RWPE2 (cell line): ENCODE results near the gene CRTC1.
"Not testable (repeated sequence)": the region's sequence is repeated elsewhere in the genome, so short reads cannot be mapped to it uniquely, and the experiment has no call there.

Source experiments
- ATAC-seq: fragments of 200-7000 bp; cut with Tn5 transposase; 3 replicates; pipeline ENCODE4 v1.9.1; 2021; ENCODE audit warnings: low read depth
- DNase-seq: peaks from one replicate; pipeline ENCODE4 v3.0.0-alpha.2; 2020; ENCODE audit warnings: low spot score
- H3K27ac ChIP-seq: fragments of 450-650 bp; 2 replicates; pipeline ENCODE4 v1.5.1; 2017; ENCODE audit warnings: mild to moderate bottlenecking; ENCODE audit not compliant: poor library complexity, severe bottlenecking
- H3K27me3 ChIP-seq: fragments of 250-450 bp; sonication (Bioruptor Pico); 2 replicates; pipeline ENCODE4 v1.5.1; 2021; ENCODE audit warnings: mild to moderate bottlenecking, moderate library complexity; ENCODE audit not compliant: insufficient read depth, poor library complexity, severe bottlenecking
- H3K36me3 ChIP-seq: fragments of 250-450 bp; sonication (Bioruptor Pico); 2 replicates; pipeline ENCODE4 v1.5.1; 2020; ENCODE audit warnings: low read depth, mild to moderate bottlenecking, moderate library complexity
- H3K4me1 ChIP-seq: fragments of 250-450 bp; sonication (Bioruptor Pico); 2 replicates; pipeline ENCODE4 v1.5.1; 2021; ENCODE audit warnings: mild to moderate bottlenecking, moderate library complexity; ENCODE audit not compliant: insufficient read depth, poor library complexity, severe bottlenecking
- H3K4me3 ChIP-seq: fragments of 250-450 bp; sonication (Bioruptor Pico); 2 replicates; pipeline ENCODE4 v1.5.1; 2021; ENCODE audit warnings: mild to moderate bottlenecking, moderate library complexity; ENCODE audit not compliant: severe bottlenecking
- H3K9me3 ChIP-seq: fragments of 250-450 bp; sonication (Bioruptor Pico); 2 replicates; pipeline ENCODE4 v1.5.1; 2021; ENCODE audit warnings: mild to moderate bottlenecking, moderate library complexity; ENCODE audit not compliant: severe bottlenecking
- TF ChIP-seq, protein P1 (sequence below): fragments of 450-650 bp; IDR thresholded peaks from one replicate; pipeline ENCODE4 v1.5.1; 2017; ENCODE audit warnings: mild to moderate bottlenecking, moderate library complexity; ENCODE audit not compliant: poor library complexity, severe bottlenecking

The CRTC1 gene

GRCh38 chr19:18672606-18673337 lies 10.7 kb upstream of the CRTC1 start:
- H3K27me3 ChIP-seq = no peaks in the 10 kb centered on the region
- no peaks in the 10 kb centered on the region for H3K36me3 ChIP-seq
- peaks cover 6% of the 10 kb centered on the region for H3K4me1 ChIP-seq
- DNase-seq = no peak
- no peak overlapping the region for H3K4me3 ChIP-seq
- TF ChIP-seq, protein P1, sequence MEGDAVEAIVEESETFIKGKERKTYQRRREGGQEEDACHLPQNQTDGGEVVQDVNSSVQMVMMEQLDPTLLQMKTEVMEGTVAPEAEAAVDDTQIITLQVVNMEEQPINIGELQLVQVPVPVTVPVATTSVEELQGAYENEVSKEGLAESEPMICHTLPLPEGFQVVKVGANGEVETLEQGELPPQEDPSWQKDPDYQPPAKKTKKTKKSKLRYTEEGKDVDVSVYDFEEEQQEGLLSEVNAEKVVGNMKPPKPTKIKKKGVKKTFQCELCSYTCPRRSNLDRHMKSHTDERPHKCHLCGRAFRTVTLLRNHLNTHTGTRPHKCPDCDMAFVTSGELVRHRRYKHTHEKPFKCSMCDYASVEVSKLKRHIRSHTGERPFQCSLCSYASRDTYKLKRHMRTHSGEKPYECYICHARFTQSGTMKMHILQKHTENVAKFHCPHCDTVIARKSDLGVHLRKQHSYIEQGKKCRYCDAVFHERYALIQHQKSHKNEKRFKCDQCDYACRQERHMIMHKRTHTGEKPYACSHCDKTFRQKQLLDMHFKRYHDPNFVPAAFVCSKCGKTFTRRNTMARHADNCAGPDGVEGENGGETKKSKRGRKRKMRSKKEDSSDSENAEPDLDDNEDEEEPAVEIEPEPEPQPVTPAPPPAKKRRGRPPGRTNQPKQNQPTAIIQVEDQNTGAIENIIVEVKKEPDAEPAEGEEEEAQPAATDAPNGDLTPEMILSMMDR = peak; percentile 26
- no peak overlapping the region for H3K27ac ChIP-seq
- peak; percentile 28; the same call in 1 of the 3 replicates for ATAC-seq
- no peaks in the 10 kb centered on the region for H3K9me3 ChIP-seq

- H3K9me3 ChIP-seq = no peaks in the 10 kb centered on the region
- ATAC-seq = no peak
- H3K27ac ChIP-seq = no peak overlapping the region
- H3K4me1 ChIP-seq = peaks cover 15% of the 10 kb centered on the region
- DNase-seq = no peak
- TF ChIP-seq, protein P1 = no peak
- H3K4me3 ChIP-seq = no peak overlapping the region
- H3K27me3 ChIP-seq = no peaks in the 10 kb centered on the region
- H3K36me3 ChIP-seq = no peaks in the 10 kb centered on the region
Measured at GRCh38 chr19:18674616-18675015, 8.9 kb upstream of the CRTC1 start.

GRCh38 chr19:18675779-18676178 lies 7.7 kb upstream of the CRTC1 start:
- peaks cover 15% of the 10 kb centered on the region for H3K4me1 ChIP-seq
- no peak overlapping the region for H3K27ac ChIP-seq
- no peak overlapping the region for H3K4me3 ChIP-seq
- no peaks in the 10 kb centered on the region for H3K27me3 ChIP-seq
- no peaks in the 10 kb centered on the region for H3K9me3 ChIP-seq
- no peak for DNase-seq
- TF ChIP-seq, protein P1 = peak; percentile 32
- H3K36me3 ChIP-seq = no peaks in the 10 kb centered on the region
- no peak for ATAC-seq

DNA sequence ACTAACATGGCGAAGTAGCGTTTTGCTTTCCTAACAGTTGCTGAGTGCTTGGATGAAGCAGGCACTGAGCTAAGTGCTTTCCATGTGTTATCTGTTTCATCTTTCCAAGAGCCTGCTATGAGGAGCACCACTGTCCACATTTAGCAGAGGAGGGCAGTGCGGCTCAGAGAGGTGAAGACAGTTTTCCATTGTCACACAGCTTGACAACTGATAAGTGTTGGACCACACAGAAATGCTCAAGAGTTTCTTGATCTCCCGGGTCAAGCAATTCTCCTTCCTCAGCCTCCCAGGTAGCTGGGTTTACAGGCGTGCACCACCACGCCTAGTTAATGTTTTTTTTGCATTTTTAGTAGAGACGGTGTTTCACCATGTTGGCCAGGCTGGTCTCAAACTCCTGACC lies 6.8 kb upstream of the CRTC1 start:
- TF ChIP-seq, protein P1 = no peak
- ATAC-seq (no peak), DNase-seq (no peak)
- Histone ChIP-seq H3K36me3 (no peaks in the 10 kb centered on the region), H3K9me3 (no peaks in the 10 kb centered on the region), H3K27ac (no peak overlapping the region), H3K27me3 (no peaks in the 10 kb centered on the region), H3K4me3 (no peak overlapping the region), H3K4me1 (peaks cover 15% of the 10 kb centered on the region)

DNA sequence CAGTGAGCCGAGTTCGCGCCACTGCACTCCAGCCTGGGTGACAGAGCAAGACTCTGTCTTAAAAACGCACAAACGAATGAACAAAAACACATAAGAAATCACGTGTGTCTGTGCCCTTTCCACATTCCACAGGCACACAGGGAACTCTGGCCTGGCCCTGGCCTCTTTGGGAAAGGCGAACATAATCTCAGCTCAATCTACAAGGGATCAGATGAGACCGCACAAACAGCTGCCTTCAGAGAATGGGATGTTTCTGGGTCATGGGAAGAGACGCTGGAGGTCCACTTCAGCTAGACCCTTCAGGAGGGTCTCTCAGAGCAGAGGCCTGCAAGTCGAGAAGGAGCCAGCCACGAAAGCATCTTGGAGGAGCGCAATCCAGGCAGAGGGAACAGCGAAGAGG lies 6.3 kb upstream of the CRTC1 start:
- Histone ChIP-seq H3K36me3 (no peaks in the 10 kb centered on the region), H3K27ac (peak overlapping the region; percentile 77), H3K27me3 (no peaks in the 10 kb centered on the region), H3K4me1 (peaks cover 15% of the 10 kb centered on the region), H3K4me3 (no peak overlapping the region), H3K9me3 (no peaks in the 10 kb centered on the region)
- ATAC-seq (no peak), DNase-seq (no peak)
- TF ChIP-seq, protein P1 = no peak

DNA sequence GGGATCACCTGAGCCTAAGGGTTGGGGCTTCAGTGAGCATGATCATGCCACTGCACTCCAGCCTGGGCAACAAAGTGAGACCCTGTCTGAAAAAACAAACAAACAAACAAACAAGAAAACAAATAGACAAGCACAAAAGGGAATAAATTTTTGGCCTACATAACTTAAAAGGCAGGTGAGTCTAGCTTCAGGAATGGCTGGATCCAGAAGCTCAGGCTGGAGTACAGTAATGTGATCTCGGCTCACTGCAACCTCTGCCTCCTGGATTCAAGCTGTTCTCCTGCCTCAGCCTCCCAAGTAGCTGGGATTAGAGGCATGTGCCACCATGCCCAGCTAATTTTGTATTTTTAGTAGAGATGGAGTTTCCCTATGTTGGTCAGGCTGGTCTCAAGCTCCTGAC lies 3.3 kb upstream of the CRTC1 start:
- H3K4me3 ChIP-seq, DNase-seq, ATAC-seq, H3K27me3 ChIP-seq, H3K36me3 ChIP-seq, H3K9me3 ChIP-seq: not testable (repeated sequence)
- Histone ChIP-seq H3K27ac (peak overlapping the region; percentile 77), H3K4me1 (peaks cover 15% of the 10 kb centered on the region)
